Upper lobe of left lung (tissue), 4 donors: ENCODE data around the gene L3MBTL1.

Source experiments
- CTCF ChIP-seq, 6 experiments: fragments of 450-650 bp in 4 of 6; fragments of 200-600 bp in 2 of 6; sonication (generic) in 2 of 6; IDR thresholded peaks; one replicate each; pipeline ENCODE4 v1.5.1; 2016 to 2019; ENCODE audit warnings: antibody characterized with exemption in 6 of 6
- POLR2A ChIP-seq, 4 donors: fragments of 450-650 bp; IDR thresholded peaks; one replicate each; pipeline ENCODE4 v1.5.1; 2016 to 2017; ENCODE audit warnings: antibody characterized with exemption in 4 of 4, mild to moderate bottlenecking in 2 of 4
- POLR2AphosphoS5 ChIP-seq, 2 donors: sonication (generic); formaldehyde crosslinking; IDR thresholded peaks; one replicate each; pipeline ENCODE4 v1.5.1; 2017; ENCODE audit warnings: antibody characterized with exemption in 2 of 2

DNA sequence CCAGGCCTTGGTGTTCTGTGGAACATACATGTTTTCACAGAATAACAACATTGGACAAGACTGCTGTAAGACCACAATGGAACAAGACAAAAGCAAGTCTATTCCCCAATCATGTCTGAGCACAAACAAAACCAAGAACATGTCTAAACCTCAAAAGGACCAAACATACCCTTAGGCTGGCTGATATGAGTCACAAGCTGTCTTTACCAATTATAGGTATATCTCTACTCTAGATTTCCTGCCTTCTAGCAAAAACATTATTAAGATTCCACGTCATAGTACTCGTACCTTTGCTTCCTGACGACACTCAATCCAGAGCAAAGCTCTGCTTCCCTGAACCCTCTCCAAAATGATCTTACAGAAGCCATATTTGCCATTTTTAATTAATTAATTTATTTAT lies 15.4 kb upstream of the L3MBTL1 start:
- TF ChIP-seq POLR2A (IDR thresholded peaks at IDR 0.05) = no peak
- TF ChIP-seq CTCF (IDR thresholded peaks at IDR 0.05) = no peak
- TF ChIP-seq POLR2AphosphoS5 (IDR thresholded peaks at IDR 0.05) = no peak
